HFFc6 (cell line): ENCODE data around the gene TRIM28. TPM values are rescaled to one million over a fixed set of nuclear protein-coding genes. Genes with fewer than 3 reads are reported as not detected.

Source experiments
- DNase-seq: peaks from one replicate; pipeline ENCODE4 v3.0.0-alpha.2; 2018
- H3K27ac Mint-ChIP-seq: 2 replicates; pipeline ENCODE4 v1.8.0; 2020; ENCODE audit warnings: mild to moderate bottlenecking, mixed read lengths
- H3K27me3 Mint-ChIP-seq: 2 replicates; pipeline ENCODE4 v1.8.0; 2021; ENCODE audit warnings: mild to moderate bottlenecking, moderate library complexity, mixed read lengths; ENCODE audit not compliant: insufficient read depth
- H3K36me3 Mint-ChIP-seq: 2 replicates; pipeline ENCODE4 v1.8.0; 2021; ENCODE audit warnings: low read depth, mixed read lengths
- H3K4me1 Mint-ChIP-seq: 2 replicates; pipeline ENCODE4 v1.8.0; 2020; ENCODE audit warnings: low read depth, mixed read lengths
- H3K4me3 Mint-ChIP-seq: 2 replicates; pipeline ENCODE4 v1.8.0; 2020; ENCODE audit warnings: mild to moderate bottlenecking, moderate library complexity, mixed read lengths
- H3K9me3 Mint-ChIP-seq: 2 replicates; pipeline ENCODE4 v1.8.0; 2020; ENCODE audit warnings: mild to moderate bottlenecking, mixed read lengths
- total RNA-seq, 6 experiments: library from RNA; stranded (reverse); fragmentation: NEBNext Ultra II Directional; extraction: Animal tissue kit (Norgen Biotek cat#: 25700); gene quantifications; 2 replicates in 1 of 6; 3 replicates in 5 of 6; pipeline ENCODE4 v1.2.3, GENCODE V29; 2021
- TF ChIP-seq, protein P1 (sequence below): fragments of 200-600 bp; sonication (generic); IDR thresholded peaks from 2 replicates; pipeline ENCODE4 v1.5.0; 2021; ENCODE audit warnings: antibody characterized with exemption, mild to moderate bottlenecking

TRIM28 gene
- total RNA-seq, 6 experiments from 2014 or later: 376 to 529 (median 445) TPM

DNA sequence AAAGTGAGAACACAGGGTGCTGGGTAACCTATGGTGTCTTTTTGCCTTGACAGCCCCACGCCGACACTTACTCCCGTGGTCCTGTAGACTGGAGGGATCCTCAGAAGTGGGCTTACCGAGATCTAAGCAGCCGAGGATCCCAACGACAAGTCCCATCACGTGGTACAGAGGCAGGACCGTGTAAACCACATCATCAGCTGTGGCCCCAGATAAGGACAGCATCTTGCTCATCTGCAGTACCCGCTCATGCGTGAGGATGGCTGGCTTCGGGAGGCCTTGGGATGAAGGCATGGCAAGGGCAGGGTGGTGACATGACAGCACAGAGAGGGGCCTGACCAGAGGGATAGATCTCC is 34.2 kb upstream of the TRIM28 start:
- Mint-ChIP-seq H3K27me3 (peaks cover 5% of the 10 kb centered on the region), H3K36me3 (peaks cover 11% of the 10 kb centered on the region), H3K27ac (no peak overlapping the region), H3K9me3 (peaks cover 10% of the 10 kb centered on the region), H3K4me1 (no peaks in the 10 kb centered on the region), H3K4me3 (no peak overlapping the region)
- TF ChIP-seq, protein P1, sequence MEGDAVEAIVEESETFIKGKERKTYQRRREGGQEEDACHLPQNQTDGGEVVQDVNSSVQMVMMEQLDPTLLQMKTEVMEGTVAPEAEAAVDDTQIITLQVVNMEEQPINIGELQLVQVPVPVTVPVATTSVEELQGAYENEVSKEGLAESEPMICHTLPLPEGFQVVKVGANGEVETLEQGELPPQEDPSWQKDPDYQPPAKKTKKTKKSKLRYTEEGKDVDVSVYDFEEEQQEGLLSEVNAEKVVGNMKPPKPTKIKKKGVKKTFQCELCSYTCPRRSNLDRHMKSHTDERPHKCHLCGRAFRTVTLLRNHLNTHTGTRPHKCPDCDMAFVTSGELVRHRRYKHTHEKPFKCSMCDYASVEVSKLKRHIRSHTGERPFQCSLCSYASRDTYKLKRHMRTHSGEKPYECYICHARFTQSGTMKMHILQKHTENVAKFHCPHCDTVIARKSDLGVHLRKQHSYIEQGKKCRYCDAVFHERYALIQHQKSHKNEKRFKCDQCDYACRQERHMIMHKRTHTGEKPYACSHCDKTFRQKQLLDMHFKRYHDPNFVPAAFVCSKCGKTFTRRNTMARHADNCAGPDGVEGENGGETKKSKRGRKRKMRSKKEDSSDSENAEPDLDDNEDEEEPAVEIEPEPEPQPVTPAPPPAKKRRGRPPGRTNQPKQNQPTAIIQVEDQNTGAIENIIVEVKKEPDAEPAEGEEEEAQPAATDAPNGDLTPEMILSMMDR: no peak
- no peak for DNase-seq

DNA sequence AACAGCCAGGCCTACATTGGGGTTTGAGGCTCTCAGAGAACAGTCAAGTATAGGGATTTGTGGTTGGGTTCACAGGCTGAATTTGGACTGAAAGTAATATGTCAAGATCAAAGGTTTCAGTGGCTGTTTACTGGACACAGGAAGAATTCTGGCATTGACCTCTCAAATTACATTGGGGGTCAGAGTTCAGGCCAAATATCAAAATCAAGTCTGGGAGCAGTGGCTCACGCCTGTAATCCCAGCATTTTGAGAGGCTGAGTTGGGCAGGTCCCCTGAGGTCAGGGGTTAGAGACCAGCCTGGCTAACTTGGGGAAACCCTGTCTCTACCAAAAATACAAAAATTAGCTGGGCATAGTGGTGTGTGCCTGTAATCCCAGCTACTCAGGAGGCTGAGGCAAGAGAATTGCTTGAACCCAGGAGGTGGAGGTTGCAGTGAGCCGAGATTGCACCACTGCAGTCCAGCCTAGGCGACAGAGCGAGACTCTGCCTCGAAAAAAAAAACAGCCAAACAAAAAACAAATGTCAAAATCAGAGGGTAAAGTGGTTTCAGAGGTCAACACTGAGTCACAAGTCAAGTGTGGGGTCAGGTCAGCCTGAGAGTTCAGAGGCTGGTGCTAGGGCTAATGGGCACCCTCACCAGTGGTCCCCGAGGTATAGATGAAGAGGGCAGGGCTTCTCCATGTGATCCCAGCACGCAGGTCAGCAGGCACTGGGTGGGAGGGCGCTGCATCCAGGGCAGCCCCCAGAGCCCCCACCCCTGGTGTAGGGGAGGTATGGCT is 33.6 kb upstream of the TRIM28 start:
- H3K36me3 Mint-ChIP-seq: peaks cover 11% of the 10 kb centered on the region
- peaks cover 10% of the 10 kb centered on the region for H3K9me3 Mint-ChIP-seq
- TF ChIP-seq, protein P1: no peak
- H3K27me3 Mint-ChIP-seq: peaks cover 7% of the 10 kb centered on the region
- H3K4me3 Mint-ChIP-seq: no peak overlapping the region
- H3K27ac Mint-ChIP-seq: no peak overlapping the region
- H3K4me1 Mint-ChIP-seq: peaks cover under 1% of the 10 kb centered on the region; the same call in 1 of the 2 replicates
- no peak for DNase-seq

DNA sequence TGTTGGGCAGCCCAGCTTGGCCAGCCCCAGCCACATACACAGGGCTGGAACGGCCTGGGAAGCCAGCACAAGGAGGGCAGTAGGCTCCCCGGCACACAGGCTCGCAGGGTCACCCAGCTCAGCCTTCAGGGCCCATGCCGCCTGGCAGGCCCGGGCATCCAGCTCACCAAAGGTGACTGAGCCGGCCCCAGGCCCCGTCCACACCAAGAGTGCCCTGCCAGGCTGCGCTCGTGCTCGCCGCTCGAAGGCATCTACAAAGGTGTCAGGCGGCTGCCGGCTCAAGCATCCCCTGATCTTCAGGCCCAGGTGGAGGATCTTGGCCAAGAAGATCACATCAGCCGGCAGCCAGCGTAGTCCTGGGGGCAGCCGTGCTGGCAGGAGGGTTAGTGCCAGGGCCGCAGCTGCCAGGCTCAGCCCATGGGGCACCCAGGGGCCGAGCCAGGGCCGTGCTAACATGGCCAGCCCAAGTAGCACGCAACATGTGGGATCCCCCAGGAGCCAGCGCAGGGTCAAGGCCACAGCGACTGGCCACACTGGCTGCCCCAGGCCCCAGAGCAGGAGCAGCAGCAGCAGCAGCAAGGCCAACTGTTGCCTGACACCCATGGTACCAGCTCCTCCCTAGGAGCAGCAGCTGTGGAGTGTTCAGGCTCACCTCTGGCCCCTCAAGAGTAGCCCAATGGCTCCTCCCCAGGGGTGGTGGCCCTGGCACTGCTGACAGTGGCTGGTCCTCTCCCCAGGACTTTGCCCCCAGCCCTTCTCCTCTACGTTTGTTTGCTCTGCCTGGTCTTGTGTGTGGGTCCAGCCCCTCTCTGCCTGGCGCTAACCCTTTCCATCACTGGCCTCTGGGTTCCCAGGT is 32.3 kb upstream of the TRIM28 start, which contains the start of gene SLC27A5:
Gene SLC27A5 (minus strand): TSS at position 640 of the 856 bp plus-strand sequence. CDS start 37 bp downstream, at position 603.
- no peak for DNase-seq
- peaks cover 7% of the 10 kb centered on the region; the same call in 1 of the 2 replicates for H3K4me1 Mint-ChIP-seq
- peaks cover 9% of the 10 kb centered on the region for H3K27me3 Mint-ChIP-seq
- no peak within 1 kb of the TSS for H3K4me3 Mint-ChIP-seq
- H3K9me3 Mint-ChIP-seq: peaks cover 10% of the 10 kb centered on the region
- H3K27ac Mint-ChIP-seq: no peak within 1 kb of the TSS
- TF ChIP-seq, protein P1: no peak
- H3K36me3 Mint-ChIP-seq: peaks cover 16% of the 10 kb centered on the region

DNA sequence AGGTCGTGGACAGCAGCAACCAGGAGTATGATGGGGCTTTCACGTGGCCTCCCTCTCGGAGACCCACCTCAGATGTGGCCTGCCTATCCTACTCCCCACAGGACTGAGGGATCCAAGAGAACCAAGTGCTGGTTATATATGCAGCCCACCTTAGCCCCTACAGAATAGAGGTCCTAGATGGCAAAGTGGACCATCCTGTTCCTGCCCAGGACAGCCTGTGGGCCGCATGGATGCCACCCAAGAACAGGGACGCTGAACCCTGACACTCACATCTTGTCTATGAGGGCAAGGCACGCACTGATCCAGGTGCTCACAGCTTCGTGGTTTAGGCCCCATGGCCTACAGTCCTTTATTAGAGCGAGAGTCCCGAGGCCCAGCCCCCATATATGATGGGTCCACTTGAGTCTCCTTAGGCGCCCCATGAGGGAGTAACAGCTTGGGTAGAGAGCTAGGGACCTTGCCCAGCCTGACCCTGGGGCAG is 30.6 kb upstream of the TRIM28 start:
- DNase-seq: no peak
- H3K27ac Mint-ChIP-seq: no peak overlapping the region
- H3K9me3 Mint-ChIP-seq: no peaks in the 10 kb centered on the region
- peaks cover 9% of the 10 kb centered on the region for H3K27me3 Mint-ChIP-seq
- H3K4me3 Mint-ChIP-seq: no peak overlapping the region
- peaks cover 12% of the 10 kb centered on the region for H3K4me1 Mint-ChIP-seq
- TF ChIP-seq, protein P1: no peak
- H3K36me3 Mint-ChIP-seq: peaks cover 5% of the 10 kb centered on the region

DNA sequence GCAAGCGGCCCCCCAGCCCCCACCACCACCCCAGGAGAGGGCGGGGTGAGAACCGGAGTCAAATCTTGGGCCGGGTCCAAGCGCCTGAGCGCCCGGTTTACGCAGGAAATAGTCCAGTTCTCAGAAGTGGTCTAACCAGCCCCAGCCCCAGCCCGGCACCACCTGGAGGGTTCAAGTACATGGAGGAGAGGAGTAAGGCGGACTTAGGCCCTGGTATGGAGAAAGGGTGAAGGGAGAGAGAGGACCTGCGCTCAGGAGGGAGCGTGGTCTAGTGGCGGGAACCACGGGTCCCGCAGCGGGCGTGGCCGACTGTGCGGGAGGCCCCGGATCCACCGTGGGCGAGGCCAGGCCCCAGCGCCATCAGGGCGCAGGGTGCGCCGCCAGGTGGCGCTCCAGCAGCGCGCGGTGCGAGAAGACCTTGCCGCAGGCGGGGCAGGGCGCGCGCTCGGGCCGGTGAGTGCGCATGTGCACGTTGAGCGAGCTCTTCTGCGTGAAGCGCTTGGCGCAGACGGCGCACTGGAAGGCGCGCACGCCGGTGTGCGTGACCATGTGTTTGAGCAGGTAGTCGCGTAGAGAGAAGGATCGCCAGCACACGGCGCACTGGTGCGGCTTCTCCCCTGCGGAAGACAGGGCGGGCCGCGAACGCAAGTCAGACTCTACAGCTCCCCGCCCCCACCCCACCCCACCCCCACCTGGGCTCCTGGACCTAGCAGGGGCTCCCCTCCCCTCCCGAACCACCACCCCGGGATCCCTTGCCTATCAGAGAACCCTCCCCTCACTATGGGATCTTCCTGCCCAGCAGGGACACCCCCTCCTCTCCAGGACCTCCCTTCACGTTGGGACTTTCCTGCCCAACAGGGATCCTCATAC is 29.9 kb upstream of the TRIM28 start:
- peak; percentile 42 for DNase-seq
- Mint-ChIP-seq H3K9me3 (no peaks in the 10 kb centered on the region), H3K27ac (peak overlapping the region; percentile 40; the same call in 1 of the 2 replicates), H3K4me1 (peaks cover 13% of the 10 kb centered on the region), H3K27me3 (peaks cover 9% of the 10 kb centered on the region), H3K36me3 (peaks cover 5% of the 10 kb centered on the region), H3K4me3 (peak overlapping the region; percentile 56; the same call in 1 of the 2 replicates)
- TF ChIP-seq, protein P1: peak; percentile 89
